Stimulated activated CD4-positive, alpha-beta T cell treated with anti-CD3 and anti-CD28 coated beads, Interleukin-4, amount 100 ng/mL, for 24 hours (primary cell): ENCODE data around the gene ZC3H4.
A peak's percentile ranks its signal among the peaks of the same experiment; 100 is the strongest.
"Not testable (repeated sequence)": the region's sequence is repeated elsewhere in the genome, so short reads cannot be mapped to it uniquely, and the experiment has no call there.

ENCODE experiments used
- DNase-seq: peaks from one replicate; pipeline ENCODE4 v3.0.0-alpha.2; 2020

ZC3H4 gene

DNA sequence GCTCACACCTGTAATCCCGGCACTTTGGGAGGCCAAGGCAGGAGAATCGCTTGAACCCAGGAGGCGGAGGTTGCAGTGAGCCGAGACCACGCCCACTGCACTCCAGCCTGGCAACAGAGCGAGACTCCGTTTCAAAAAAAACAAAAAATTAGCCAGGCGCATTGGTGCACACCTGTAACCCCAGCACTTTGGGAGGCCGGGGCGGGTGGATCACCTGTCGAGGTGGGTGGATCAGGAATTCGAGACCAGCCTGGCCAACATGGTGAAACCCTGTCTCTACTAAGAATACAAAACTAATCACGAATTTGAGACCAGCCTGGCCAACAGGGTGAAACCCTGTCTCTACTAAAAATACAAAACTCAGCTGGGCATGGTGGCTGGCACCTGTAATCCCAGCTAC is 35.2 kb downstream of the ZC3H4 start:
- DNase-seq, result not testable (repeated sequence)

DNA sequence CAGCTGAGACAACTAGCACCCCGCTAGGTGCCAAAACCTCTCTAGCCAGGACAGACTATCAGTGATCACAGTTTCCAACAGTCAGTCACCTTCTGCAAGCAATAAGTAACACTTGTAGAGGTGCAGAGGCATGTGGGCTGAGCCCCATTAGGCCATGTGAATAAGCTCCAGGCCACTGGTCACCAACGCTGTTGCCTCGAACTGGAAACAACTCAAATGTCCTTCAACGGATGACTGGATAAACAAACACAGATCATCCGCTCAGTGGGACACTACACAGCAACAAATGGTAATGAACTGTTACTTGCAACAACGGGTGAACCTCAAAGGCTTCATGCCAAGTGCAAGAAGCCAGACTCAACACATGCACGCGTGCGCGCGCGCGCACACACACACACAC is 37.6 kb downstream of the ZC3H4 start:
- DNase-seq, result no peak

DNA sequence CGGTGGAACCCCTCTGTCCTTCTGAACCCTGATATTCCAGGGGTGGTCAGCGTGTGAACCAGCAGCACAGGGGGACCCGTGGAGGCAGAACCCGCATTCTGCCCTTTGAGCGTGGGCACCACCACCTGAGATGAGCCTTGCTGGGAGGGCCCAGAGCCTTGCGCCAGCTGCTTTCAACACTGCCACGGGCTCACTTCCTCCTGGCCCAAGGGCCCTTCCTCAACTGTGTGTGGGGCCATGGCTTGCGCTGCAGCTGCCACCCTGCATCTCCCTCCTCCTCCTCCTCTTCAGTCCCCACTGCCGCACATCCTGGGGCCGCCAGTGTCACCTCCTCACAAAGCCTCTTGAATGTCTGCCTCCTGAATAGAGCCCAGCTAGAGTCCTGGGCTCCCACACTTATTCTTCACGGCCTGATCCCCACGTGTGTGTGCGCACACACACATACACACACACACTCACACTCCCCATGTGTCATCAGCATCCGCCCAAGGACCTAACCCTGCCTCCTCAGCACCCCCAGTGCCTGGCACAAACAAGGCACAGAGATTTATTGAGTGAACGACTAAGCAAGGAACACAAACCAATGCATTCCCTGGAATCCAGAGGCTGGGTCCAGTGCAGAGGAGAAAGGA is 38.3 kb downstream of the ZC3H4 start:
- no peak for DNase-seq

DNA sequence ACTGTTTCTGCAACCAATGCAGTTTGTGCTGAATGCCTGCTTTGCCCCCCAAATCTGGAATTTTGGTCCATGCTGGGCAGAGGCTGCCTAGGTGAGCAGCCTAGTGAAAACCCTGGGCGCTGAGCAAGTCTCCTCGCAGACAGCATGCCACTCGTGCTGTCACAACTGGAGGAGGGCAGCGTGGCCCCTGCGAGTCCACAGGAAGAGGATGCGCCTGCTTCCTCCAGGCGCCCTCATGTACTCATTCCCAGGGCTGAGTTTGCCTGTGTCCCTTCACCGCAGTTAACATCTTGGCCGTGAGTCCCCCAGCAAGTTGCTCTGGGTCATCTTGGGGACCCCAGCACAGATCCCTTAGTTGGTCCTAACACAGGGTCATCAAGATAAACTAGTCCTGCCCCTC is 39.0 kb downstream of the ZC3H4 start:
- DNase-seq, result no peak

DNA sequence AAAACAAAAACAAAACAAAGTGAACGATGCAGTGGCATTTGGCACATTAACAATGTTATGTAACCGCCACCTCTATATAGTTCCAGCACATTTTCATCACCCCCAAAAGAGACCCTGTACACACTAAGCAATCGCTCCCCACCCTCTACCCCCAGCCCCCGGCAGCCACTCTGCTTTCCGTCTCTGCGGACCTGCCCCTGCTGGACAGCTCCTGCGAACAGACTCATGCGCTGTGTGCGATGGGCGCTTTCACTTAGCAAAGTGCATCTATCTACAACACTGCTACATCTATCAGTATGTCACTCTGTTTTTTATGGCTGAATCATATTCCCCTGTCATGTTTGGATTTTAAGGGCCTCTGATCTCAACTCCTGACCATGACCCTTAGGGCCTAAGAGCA is 40.0 kb downstream of the ZC3H4 start:
- no peak for DNase-seq

DNA sequence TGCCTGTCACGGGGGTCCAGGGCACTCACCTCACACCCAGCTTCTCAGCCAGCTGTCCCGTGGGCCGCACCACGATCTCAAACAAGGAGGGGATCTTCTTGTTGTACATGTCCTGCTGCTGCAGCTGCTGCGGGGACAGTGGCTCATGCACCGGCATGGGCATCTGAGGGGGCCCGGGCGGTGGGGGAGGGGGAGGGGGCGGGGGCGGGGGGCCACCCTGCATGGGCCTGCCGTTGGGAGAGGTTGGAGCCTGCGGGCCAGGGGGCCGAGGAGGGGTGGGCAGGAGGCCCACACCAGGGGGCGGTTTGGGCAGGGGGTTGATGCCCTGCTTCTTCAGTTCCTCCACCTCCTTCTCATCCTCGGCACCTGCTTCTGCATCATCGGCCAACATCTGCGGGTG is 41.3 kb downstream of the ZC3H4 start:
- DNase-seq, result no peak

DNA sequence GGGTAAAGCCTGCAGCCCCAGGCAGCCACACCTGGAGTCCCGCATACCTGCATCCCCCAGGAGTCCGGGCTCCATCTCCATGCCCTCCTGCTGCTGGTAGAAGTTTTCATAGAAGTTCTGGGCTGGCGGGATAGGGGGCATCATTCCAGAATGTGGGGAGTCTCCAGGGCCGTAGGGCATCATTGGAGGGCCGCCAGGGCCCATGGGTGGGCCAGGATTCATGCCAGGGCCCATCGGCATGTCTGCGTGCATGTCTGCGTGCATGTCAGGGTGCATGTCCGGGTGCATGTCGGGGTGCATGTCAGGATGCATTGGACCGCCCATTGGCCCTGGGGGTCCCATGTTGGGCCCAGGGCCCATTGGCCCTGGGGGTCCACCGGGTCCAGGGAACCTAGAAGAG is 41.8 kb downstream of the ZC3H4 start:
- no peak for DNase-seq

DNA sequence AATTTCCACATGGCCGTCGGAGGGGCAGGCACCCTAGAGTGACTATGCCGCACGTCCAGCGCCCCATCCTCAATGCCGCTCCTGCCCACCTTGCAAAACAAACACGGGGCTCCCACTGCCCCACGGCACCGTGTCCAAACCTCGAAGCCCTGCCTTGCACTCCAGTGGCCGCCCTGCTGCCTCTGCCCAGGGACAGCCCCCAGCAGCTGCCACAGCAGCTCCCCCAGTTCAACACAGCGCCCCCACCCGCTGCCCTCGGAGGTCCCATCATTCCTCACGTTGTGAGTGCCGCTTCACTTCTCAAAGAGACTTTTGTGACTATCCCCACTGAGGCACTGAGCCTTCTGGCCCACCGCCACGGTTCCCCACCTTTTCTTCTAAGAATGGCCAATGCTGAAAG is 42.8 kb downstream of the ZC3H4 start:
- DNase-seq, result no peak

DNA sequence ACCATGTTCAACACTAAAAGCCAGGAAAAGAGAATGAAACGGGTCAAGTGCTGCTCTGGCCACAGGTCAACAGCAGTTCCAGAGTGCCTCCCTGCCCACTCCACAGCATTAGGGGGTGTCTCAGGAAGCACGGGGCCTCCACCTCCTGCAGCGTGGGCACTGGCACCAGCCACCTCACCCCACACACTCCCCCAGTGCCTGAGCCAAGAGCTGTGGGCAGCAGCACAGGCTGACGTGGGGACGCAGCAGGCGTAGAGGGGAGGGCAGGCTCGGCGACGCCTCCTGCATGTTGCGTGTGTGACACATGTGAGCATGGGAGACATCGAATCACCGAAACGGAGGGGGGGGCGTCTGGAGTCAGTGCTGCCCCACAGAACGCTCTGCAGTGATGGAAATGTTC is 43.8 kb downstream of the ZC3H4 start:
- no peak for DNase-seq

DNA sequence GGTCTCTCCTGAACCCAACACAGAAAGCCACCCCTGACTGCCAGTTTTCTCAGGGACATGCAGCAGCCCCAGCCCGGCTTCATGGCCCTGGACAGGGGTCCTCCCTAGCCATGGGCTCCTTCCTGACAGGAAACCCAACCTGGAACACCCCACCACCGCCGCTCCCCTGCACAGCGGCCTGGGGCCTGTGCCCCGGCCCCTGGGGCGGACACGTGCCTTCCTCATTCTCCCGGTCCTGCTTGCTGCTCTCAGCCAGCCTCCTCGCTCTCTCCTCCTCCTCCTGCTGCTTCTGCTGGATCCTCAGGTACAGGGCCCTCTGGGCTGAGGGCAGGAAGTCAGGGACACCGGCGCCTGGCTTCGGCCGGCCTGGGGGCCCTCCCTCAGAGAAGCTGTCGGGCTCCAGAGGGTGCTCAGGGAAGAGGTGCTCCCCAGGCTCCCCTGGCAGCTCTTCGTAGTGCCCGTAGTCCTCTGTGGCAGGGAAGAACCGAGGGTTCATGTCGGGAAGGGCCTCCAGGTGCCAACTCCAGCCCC is 44.6 kb downstream of the ZC3H4 start:
- DNase-seq, result no peak

DNA sequence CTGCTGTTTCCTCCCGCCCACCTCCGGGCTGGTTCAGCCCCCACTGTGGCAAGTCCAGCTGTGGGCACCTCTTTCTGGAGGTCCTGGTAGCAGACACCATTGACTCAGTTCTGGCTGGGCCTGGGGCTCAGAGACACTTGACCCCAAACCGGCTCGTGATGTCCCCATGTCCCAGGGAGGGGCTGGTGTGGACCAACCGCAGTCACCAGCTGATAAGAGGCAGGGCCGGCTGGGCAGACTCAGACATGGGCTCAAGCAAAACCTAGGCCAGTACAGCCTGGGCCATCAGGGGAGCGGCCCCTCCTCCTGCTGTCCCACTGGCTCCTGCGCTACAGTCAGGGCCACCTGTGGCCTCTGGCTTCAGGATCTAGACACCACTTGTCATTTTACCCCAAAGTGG is 45.3 kb downstream of the ZC3H4 start:
- DNase-seq, result no peak

DNA sequence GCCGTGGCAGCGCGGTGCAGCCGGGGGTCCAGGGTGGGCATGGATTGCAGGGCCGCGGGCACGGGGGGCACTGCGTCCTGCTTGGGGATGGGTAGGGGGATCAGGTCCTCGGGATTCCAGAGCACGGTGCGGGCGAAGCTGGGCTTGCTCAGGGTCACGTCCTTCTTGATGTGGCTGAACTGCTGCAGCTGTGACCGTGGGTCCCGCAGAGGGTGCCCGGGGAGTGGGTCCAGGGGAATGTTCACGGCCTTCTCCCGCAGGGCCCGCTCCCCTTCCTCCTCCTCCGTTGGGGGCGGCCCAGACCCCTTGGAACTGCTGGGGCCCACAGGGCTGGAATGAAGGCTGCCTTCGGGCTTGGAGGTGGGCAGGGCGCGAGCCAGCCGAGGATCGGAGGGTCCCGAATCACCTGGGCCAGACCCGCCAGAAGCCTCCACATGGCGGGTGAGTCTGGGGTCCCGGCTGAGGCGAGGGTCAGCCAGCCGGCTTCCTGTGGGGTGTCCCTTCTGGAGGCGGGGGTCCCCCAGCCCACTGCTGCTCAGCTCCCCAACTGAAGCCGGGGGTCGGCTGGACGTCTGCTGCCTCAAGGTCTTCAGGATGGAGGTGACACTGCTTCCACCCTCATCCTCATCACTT is 46.2 kb downstream of the ZC3H4 start:
- no peak for DNase-seq

DNA sequence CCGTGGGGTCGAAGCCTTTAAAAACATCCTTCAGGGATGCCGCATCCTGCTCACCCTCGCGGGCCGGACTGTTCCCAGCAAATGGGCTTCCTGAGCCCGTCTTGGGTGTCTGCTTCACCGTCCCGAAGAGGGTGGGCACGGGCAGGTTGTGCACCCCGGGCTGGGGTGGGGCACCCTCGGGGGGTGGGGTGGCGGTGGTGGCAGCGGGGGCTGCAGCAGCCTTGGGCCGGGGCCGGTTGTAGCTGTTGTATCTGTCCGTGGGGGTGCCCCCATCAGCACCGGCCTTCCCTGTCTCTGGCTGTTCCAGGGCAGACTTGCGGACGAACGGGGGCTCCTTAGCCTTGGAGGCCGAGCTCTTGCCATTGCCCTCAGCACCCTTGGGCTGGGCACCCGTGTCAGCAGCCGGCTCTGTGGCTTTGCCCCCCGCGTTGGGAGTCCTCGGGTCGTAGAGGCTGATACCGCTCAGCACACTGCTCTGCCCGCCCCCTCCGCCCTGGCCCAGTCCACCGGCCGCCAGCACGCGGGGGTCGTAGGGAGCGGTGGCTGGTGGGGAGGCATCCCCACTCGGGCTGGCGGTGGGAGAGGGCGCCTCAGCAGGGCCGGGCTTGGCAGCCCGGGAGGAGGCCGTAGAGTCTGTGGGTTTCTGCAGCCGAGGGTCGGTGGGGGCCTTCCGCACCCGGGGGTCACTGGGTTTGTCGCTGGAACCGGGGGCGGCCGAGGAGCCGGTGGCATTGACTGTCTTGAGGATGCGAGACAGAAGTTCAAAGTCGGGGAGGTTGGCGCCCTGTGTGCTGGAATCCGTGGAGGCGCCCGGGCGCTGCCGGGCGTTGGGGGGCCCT is 47.0 kb downstream of the ZC3H4 start:
- no peak for DNase-seq

DNA sequence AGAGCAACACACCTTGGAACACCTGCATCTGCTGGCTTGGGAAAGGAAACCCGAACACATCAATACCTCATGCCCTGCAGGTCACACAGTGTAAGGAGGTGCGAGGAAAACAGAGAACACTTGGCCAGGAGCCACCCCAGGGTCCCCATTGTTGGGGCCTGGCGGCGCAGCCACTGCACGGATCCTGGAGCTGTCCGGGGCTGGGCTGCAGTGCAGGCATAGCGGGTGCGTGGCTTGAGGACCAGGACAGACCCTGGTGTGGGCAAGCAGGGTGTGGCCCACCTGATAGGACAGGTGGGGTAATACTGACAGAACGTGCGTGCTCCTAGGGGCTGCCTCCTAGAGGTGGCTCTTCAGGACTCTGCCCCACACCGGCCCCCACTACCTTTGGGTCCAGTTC is 48.3 kb downstream of the ZC3H4 start:
- DNase-seq, result no peak

DNA sequence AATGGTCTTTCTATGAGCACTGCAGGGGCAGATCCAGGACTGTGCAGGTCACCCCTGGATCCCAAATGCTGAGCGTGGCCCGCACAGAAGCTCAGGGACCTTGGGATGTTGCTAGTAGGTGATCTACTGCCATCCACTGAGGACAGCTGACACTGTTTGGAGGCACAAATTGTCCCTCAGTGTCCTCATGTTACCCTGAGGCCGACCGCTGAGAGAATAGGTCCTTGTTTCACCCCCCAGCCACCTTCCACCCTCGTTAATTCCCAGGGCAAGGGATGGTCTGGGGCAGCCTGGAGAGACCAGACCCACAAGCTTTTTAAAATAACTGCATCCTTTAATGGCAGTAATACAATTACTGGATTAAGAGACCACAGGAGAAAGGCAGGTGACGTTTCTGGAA is 49.7 kb downstream of the ZC3H4 start:
- DNase-seq, result no peak

DNA sequence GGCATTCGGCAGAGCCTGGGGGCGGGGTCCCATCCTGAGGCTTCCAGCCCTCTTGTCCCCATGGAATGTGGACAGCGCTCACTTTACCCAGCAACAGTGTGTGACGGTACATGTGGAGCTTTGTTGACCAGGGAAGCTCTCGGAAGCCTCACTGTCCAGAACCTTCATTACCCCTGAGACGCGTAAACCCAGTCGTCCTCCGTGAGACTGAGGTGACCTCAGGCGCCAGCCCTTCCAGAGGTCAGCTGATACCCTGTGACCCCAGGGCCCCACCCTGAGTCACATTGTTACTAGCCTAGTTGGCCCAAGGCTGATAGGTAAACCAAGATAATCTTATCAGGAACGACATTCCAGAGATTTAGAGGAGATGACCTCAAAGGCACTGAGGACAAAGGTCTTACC is 55.0 kb downstream of the ZC3H4 start:
- no peak for DNase-seq

DNA sequence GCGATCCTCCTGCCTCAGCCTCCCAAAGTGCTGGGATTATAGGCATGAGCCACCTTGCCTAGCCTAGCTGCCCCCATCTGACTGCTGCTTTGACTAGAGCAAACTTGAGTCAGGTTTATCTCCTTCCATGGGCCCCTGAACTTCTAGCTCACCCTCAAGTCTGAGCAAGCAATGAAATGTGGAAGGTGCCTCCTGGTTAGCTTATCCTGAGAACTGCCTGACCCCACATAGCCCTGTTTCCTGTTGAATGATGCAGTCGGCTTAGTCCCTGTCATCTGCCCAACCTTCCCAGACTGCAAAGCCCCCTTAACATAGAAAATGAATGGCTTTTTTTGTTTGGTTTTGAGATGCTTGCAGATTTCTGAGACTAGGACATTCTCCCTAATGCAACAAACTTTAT is 56.2 kb downstream of the ZC3H4 start:
- no peak for DNase-seq

DNA sequence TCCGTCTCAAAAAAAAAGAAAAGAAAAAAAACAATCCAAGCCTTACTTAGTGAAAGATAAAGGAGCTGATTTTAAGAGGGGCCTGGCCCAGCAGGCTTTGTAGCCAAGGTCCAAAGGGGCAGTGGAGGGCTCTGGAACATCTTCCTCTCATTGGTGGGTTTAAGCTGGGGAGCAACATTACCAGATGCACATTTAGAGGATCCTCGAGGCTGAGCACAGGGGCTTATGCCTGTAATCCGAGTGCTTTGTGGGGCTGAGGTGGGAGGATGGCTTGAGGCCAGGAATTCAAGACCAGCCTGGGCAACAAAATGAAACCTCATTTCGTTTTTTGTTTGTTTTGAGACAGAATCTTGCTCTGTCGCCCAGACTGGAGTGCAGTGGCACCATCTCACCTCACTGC is 57.2 kb downstream of the ZC3H4 start:
- DNase-seq, result no peak

DNA sequence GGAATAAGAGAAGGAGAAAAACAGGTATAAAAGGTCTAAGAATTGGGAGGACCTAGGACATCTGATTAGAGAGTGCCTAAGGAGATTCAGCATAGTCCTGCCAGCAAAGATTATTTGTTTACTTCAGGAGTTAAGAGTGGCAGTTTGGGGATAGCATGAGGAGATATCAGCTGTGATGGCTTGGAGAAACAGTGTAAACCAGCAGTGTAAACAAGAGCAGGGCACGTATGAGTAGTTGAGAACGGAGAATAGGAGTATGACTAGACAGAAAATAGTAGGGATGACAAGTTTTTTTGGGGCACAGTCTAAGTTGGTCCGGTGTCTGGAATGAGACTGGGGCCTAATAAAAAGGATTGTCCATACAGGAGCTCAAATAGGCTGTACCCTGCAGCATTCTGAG is 63.0 kb downstream of the ZC3H4 start:
- not testable (repeated sequence) for DNase-seq

DNA sequence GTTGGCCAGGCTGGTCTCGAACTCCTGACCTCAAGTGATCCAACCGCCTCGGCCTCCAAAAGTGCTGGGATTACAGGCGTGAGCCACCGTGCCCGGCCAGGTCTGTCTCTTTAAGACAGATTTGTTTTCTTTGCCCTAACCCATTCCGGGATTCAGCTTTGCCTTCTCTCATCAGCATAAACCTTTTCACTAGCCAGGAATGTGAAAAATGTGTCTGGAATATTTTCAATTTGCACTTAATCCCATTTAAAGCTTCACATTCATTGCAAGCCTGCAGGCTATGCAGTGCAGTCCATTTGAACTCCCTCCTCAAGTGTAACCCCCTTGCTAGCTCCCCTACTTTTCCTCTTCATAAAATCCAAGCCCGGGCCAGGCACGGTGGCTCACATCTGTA is 64.3 kb downstream of the ZC3H4 start:
- no peak for DNase-seq

DNA sequence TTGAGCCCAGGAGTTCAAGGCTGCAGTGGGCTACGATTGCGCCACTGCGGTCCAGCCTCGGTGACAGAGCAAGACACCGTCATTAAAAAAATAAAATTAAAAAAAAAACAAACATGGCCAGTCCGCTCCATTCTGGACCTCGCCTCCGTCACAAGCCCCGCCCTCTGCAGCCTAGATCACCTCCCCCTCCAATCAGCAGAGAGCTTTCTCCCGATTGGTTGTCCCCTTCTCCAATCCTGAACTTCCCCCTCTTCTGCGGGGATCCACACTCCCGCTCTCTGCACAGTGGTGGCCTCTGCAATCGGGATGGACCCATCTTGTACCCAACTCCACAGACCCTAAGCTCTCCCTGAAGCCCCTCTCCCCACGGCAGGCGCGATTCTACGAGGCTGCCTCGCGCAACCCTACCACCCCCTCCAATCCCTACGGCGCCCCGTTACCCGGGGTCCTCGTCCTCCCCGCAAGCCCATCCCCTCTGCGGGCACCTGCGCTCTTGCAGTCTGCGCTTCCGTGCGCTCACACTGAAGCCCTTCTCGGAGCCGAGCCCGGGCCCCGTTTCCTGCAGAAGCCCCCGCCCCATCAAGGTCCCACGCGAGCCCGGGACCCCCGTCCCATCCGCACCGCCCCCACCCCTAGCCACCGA is 65.7 kb downstream of the ZC3H4 start:
- DNase-seq, result peak; percentile 73

DNA sequence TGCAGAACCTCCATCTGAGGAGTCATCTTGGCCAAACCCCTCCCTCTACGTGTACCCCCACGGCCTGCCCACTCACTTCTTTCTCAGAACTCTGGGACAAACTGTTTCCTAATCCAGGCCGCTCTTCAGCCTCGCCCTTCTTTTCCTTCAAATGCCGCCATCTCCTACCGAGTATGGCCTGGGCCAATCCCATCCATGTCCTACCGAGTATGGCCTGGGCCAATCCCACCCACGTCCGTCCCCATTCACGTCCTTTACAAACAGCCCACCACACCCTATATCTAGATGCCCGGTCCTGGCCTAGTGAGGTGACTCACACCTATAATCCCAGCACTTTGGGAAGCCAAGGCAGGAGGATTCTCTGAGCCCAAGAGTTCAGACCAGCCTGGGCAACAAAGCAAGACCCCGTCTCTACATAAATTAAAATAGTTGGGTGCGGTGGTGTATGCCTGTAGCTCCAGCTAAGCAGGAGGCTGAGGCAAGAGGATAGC is 66.3 kb downstream of the ZC3H4 start:
- no peak for DNase-seq

DNA sequence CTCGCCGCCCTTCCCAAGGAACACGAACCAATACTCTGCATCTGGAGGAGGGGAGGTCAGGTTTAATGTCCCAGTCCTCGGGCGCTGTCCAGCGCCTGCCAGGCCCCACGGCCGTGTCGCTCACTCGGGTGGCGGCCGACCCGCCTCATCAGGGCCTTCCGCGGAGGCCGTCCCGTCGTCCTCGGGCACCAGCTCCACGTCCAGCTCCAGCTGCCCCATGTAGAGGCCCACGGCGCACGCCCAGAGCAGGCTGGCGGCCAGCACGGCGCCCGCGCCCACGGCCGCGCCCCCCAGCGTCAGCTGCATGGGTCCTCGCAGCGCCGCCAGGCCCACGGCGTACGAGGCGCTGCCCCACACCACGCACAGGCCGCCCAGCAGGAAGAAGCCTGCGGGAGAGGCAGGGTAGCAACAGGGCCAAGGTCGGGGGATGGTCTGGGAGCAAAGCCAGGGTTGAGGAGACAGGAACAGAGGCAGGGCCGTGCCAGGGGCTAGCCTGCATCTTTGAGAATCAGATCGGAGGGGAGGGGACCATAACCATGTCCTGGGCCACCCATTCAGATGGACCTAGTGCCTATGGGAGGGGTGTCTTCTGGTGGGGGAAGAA is 67.6 kb downstream of the ZC3H4 start:
- no peak for DNase-seq
